CD4-positive, alpha-beta T cell treated with Interferon alpha-2 for 1 hour (primary cell): ENCODE measurements around the gene CENPL.
A peak's percentile ranks its signal among the peaks of the same experiment; 100 is the strongest.
"Not testable (repeated sequence)": the region's sequence is repeated elsewhere in the genome, so short reads cannot be mapped to it uniquely, and the experiment has no call there.

Experiments used
- DNase-seq, 2 donors: peaks; one replicate each; pipeline ENCODE4 v3.0.0-alpha.2; 2020 to 2022

Gene CENPL, protein sequence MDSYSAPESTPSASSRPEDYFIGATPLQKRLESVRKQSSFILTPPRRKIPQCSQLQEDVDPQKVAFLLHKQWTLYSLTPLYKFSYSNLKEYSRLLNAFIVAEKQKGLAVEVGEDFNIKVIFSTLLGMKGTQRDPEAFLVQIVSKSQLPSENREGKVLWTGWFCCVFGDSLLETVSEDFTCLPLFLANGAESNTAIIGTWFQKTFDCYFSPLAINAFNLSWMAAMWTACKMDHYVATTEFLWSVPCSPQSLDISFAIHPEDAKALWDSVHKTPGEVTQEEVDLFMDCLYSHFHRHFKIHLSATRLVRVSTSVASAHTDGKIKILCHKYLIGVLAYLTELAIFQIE

DNA sequence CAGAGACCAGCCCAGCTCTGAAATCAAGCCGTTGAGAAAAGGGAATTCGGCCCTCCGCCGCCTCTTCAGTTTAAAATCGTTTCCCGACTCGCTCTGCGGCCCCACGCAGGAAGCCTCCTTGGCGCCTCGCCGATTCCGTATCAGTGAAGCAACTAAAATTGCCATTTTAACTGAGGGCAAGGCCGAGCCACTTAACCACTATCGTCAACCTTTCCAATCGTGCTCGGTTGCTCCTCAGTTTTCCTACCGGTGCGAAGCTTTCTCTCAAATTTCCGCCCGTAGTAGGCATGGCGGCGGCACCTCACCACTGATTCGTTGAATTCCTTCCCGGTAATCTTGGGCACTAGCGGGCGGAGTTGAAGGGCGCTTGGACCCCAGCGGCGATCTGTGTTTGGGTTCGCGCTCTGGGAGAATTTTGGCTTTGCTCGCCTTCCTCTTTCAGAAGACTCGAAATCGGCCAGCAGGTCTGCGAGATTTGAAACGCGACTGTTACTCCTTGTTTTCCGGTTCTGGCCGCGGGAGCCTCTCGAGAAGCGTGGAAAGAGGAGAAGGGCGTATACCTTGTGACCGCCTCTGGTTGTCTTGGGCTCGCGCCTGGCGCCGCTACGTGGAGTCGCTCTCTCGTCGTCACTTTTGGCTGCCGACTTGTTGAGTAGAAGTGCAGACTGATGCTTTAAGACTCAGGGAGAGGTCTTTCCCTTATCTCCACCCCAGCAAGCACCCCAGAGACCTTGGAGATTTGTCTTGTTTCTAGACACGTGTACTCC, at the start of gene CENPL, which contains the start of gene DARS2:
Gene CENPL (minus strand): TSS at position 569 of the 767 bp plus-strand sequence. CDS start 13,584 bp downstream, outside the sequence.
Gene DARS2 (plus strand): TSS at position 359 of the 767 bp plus-strand sequence. CDS start 557 bp downstream, outside the sequence.
- peak; percentile 90 to 94 for DNase-seq

DNA sequence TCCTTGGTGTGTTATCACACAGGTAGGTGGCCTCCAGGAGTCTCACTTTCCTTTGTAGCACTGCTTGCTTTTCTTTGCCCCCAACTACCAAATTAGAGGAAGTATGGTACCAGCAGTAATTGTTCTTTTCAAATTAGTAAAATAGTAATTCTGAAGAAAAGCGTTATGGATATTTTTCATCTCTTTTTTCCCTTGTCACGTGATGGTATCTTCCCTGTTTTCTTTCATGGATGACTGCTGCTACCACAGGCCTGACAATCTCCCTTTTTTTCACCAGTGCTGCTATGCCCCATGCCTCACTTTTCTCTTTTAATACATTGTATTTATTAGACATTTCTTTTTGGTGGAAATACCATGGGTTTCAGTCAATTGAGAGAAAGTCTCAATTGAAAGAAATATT, 46.8 kb upstream of the CENPL start:
- no peak for DNase-seq

DNA sequence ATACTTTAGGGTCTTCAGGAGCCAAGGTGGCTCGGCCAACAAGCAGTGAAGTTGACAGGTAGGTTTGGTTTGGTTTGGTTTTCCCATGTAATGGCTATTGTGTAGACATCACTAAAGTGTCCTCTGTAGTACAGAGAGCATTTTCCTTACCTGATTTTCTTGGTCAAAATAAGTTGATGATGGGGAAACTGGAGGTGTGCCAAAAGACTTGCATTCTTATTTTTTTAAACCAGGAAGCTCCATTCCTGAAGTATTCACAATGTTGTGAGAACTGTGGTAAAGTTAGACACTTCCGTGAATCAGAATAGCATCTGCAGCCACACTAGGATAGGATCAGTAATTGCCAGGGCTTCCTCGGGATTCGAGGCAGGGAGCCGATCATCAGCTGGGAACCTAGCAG, 46.4 kb upstream of the CENPL start:
- DNase-seq = no peak

DNA sequence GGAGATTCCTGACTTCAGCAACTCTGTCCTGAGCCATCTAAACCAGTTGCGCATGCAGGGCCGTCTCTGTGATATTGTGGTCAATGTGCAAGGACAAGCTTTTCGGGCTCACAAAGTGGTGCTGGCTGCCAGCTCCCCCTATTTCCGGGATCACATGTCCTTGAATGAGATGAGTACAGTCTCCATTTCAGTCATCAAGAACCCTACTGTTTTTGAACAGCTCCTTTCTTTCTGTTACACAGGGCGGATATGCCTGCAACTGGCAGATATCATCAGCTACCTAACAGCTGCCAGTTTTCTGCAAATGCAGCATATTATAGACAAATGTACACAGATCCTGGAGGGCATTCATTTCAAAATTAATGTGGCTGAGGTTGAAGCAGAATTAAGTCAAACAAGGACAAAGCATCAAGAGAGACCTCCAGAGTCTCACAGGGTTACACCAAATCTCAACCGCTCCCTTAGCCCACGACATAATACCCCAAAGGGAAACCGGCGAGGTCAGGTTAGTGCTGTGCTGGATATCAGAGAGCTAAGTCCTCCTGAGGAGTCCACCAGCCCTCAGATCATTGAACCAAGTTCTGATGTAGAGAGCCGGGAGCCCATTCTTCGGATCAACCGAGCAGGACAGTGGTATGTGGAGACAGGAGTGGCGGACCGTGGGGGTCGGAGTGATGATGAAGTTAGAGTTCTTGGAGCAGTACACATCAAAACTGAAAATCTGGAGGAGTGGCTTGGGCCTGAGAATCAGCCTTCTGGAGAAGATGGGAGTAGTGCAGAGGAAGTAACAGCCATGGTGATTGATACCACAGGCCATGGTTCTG, 45.8 kb upstream of the CENPL start:
- peak; percentile 14 to 61 for DNase-seq

DNA sequence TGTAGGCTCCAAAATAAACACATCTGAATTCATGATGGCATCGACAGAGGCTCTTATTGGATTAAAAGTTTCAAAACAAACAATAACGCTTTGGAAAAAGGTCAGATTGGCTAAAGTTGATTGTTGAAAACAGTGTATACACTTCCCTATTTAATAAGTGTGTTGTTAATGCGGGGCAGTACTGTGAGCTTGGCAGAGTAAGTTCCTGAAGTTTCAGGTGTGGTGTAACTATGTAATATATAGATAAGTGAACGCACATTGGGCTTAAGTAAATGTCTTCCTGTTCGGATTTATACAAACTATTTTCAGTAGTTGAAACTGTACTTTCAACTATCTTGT, 44.3 kb upstream of the CENPL start:
- no peak for DNase-seq

DNA sequence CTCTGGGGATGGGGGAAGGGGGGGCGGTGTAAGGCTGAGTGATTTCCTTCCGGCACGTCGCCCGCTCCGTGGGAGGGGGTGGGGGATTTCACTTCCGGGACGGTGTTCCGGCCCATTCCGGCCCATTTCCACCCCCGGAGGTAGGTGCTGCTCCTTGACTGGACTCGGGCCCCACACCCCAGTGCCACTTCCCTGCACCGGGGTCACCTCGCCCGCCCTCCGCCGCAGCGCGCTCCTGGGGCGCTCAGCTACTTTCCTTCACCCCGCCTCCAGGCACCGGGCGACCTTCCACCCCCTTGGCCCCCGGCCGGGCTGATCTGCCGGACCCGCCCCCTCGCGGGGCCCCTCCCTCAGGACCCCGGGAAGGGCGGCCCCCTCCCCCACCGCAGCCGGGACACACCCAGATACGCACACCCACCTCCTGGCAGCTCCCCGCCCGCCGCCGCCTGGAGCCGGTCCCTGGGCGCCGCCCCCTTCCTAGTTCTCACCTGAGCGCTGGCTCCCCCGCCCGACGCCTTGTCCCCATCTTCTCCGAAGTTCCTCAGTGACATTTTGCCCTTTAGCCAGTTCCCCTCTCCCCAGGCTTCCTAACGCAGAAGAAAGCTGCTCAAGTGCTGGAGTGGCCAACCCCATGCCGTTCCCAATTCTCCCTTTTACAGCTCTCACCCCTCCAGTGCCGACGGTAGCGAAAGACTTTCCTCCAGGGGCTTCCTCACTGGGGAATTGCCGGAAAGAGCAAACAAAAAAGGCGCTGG, 43.8 kb upstream of the CENPL start, which contains the start of gene ZBTB37:
Gene ZBTB37 (plus strand): TSS at position 115 of the 755 bp plus-strand sequence. CDS start 1,846 bp downstream, outside the sequence.
- peak; percentile 90 to 94 for DNase-seq

DNA sequence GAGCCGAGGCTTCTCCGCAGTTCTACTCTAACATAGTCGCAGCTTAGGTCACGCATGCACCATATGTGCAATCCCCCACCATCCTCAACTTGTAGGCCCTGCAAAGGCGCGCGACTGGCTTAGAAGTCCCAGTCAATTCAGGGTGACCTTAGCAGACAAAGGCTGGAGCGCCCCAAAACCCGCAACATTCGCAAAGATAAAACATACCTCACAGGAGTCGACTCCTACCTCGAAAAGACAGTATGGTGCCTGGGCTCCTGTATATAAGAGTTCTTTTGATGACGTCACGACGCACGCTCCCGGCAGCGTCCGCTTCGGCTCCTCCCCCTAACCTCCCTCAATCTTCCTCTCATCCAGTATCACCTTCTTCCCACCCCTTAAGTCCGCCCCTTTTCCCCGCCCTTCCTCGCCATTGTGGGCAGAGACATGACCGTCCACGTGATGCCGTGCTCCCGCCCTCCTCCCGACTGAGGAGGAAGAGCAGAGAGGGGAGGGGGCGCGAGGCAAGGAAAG, 43.1 kb upstream of the CENPL start, which contains the start of gene GAS5:
Gene GAS5 (minus strand): TSS at position 237 of the 513 bp plus-strand sequence.
- DNase-seq = peak; percentile 99 to 100

DNA sequence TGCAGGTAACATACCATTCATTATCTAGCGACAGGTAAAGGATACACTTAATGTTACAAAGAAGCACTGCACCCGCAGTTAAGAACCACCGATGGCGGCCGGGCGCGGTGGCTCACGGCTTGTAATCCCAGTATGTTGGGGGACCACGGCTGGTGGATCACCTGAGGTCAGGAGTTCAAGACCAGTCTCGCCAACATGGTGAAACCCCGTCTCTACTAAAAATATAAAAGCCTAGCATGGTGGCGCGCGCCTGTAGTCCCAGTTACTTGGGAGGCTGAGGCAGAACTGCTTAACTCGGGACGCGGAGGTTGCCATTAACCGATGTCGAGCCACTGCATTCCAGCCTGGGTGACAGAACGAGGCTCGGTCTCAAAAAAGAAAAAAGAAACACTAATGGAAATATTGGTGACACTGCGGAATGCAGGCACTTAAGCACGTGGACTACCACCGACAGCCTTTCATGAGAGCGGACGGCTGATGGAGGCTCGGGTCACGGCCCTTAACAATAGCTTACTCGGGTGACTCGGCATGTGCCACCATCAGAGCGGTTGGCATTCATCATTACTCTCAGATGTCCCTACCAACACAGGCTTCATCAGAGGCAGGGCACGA, 42.6 kb upstream of the CENPL start:
- no peak for DNase-seq

DNA sequence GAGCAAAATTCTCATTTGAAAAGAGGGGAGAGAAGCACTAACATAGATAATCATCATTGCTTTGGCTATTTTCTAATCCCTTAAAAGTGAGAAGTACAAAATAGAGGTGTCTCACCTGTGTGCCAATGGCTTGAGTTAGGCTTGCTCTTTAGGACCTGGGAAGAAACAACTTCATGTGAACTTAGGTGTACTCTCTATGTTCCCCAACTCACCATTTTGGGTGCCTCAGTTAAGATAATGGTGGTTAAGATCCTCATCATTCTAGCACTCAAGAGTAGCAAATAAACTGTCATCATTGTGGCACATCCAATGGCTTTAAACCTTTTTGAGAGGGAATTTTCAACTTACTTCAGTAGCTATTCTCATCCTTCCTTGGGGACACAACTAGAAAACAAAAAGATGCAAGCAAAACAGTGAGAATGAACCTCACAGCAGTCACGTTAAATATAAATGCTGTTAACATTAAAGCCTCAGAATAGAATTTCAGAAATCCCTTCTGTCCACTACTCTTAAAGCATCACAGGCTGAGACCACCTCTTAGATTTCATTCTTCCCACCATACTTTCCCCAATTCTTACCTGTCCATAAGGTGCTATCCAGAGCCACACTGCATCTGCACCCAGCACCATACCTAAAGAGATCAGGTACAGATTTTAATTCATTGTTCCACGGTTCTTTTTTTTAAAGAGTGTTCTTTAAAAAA, 41.9 kb upstream of the CENPL start:
- no peak for DNase-seq

DNA sequence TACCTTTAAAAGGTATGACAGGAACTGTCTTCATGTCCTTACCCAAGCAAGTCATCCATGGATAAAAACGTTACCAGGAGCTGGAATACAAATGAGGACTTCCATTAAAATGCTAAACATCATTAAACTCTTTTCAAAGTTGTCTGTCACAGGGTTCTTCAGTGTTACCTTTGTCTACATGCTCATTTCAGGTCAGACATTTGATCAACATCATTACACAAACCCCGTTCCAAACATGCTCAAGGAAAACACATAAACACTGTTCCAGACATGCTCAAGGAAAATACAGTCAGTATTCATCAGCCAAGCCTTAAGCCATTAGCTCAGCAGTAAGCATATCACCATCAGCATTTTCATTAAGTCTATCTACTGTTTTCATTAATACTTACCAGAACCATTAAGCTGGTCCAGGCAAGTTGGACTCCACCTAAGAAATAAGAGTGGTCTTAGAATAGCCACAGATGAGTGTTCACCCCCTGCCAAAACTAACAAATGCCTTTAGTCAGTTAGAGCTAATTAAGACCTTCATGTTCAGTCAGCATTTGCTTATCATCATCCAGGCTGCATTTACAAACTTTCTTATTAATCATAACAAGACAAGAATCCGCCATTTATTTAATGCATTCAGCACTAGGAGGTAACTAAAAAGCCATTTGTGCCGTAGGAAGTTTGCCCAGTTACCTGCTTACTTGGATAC, 40.9 kb upstream of the CENPL start:
- DNase-seq = peak in 1 of 2 donors; percentile 23

DNA sequence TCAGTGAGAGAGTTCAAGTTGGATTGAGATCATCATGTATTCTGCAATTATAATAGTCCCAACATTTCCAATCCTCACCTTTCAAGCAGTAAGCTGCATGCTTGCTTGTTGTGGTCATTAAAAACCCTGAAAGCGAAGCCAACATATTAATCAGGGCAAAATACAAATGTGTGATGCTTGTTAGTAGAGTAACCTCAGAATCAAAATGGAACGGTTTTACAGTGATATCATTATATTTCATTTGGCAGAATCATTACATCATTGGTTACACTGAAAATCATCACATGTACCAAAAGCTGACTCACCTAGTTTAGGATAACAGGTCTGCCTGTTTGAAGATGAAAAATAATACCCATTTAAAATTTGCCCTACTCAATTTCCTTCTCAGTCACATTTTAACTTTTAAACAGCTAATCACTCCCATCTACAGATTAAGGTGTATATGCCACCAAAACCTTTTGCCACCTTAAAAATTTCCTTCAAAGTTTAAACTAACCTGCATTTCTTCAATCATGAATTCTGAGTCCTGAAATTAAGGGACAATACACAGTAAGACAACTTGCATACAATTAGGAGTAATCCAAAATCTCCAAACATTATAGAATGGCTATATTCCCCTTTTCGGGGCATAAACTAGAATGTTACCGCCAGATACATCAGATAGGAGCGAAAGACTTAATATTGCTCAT, 39.6 kb upstream of the CENPL start:
- peak in 1 of 2 donors; percentile 29 for DNase-seq

DNA sequence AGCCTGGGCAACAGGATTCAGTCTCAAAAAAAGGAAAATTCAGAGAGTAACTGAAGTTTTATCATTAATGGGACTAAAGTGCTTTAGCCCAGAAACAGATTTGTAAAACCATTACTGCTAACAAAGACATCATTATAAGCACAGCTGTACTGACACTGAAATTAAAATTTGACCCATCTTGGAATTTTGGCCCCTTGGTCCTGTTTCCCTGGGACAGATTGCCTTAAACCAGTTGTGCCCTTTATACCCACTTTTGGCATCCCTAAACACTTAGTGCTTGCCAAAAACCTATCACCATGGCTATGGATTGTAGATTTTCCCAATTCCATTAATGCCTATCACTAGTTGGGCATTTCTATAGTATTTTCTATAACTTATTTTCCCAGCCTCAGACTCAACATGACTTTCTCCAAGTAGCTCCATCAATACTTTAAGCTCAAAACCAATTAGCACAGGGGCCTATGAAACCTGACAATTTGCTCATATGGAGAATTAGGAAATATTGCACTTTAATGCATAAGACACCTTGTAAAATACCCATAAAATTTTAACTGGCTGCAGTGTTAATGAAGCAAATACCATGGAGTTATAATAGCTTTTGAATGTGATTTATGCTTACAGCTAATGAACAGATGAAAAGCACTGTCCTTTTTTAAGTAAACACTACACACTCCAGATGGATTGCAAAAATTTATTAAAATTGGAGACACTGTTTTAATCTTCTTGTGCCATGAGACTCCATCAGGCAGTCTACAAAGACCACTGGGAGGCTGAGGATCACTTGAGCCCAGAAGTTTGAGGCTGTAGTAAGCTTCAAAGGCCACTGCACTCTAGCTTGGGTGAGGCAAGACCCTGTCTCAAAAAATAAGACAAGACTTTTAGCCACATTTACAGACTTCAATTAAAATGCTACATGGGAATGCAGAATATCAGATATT, 38.8 kb upstream of the CENPL start:
- no peak for DNase-seq

DNA sequence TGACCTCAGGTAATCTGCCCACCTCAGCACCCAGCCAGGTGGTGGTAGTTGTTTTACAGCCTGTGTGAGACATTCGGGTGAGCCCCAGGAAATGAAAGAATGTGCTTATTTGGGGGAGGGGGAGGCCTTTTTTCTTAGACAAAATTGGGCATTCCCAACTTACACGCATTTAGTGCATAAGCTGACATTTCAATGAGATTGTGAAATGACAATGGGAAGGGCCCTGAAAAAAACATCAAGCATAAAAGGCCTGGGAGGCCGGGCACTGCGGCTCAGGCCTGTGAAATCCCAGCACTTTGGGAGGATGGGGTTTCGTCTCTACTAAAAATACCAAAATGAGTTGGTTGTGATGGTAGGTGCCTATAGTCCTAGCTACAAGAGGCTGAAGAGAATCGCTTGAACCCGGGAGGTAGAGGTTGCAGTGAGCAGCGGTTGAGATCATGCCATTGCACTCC, 38.1 kb upstream of the CENPL start:
- DNase-seq = no peak

DNA sequence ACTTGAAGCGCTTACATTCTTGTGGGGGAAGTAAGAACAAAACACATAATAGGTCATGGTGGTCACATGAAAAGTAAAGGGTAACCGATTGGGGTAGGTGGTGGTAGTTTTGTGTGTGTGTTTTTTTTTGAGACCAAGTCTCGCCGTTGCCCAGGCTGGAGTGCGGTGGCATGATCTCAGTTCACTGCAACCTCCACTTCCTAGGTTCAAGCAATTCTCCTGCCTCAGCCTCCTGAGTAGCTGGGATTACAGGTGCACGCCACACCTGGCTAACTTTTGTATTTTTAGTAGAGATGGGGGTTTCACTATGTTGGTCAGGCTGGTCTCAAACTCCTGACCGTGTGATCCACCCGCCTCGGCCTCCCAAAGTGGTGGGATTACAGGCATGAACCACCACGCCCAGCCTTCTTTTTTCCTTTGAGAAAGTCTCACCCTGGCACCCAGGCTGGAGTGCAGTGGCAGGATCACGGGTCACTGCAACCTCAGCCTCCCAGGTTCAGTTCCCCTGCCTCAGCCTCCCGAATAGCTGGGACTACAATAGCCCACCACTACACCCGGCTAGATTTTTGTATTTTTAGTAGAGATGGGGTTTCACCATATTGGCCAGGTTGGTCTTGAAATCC, 37.6 kb upstream of the CENPL start:
- not testable (repeated sequence) for DNase-seq

DNA sequence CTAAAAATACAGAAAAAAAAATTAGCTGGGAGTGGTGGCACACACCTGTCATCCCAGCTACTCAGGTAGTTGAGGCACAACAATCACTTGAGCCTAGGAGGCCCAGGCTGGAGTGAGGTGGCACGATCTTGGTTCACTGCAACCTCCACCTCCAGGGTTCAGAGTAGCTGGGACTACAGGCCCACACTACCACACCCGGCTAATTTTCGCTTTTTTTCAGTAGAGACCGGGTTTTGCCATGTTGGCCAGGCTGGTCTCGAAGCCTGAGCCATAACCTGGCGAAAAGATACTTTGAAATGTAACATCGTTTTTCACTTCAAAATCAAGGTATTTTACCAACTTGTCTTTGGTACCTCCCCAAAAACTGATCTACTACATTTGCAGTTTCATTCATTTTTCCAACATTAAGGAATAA, 37.1 kb upstream of the CENPL start:
- no peak for DNase-seq

DNA sequence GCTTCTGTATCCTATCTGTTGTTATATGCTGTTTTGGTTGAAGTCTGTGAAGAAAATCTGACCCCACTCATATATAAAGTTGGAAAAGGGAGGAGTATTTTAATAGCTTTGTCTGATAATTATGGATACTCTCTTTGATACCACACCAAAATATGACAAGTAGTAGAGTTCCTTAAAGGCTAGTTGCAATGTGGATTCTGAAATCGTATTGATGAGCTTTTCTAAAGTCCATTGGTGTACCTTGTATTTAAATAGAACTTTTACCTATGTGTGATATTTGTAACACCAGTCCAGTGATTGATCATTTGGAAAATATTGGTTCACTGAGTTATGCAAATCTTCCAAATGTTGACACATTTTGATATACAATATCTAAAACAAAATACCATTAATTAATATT, 35.4 kb upstream of the CENPL start:
- DNase-seq = no peak

DNA sequence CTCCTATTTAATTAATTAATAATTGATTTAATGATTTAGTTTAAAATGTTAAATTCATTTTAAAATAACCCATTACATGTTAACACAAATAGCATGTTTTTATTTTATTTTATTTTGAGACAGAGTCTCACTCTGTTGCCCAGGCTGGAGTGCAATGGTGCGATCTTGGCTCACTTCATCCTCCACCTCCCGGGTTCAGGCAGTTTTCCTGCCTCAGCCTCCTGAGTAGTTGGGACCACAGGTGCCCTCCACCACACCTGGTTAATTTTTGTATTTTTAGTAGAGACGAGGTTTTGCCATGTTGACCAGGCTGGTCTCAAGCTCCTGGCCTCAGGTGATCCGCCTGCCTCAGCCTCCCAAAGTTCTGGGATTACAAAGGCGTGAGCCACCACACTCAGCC, 34.9 kb upstream of the CENPL start:
- DNase-seq = not testable (repeated sequence)
